K562 (cell line): ENCODE results near the gene PUS10. TPM values are rescaled to one million over a fixed set of nuclear protein-coding genes. Genes with fewer than 3 reads are reported as not detected.

Experiments
- ATAC-seq: fragments of 200-7000 bp; cut with Tn5 transposase; 3 replicates; pipeline ENCODE4 v1.9.1; 2020; ENCODE audit warnings: moderate library complexity
- BruUV-seq: library from RNA; stranded (reverse); fragments of 400-500 nt; replicated peaks from 2 replicates; lab custom pipeline; 2021; lab: Mats Ljungman, UMichigan
- CTCF ChIA-PET: fragments of 300-600 bp; formaldehyde crosslinking; extraction: SDS; loops from one replicate; lab custom pipeline; 2021; ENCODE audit warnings: low intra/inter-chr PET ratio; lab: Yijun Ruan, JAX
- POLR2A ChIA-PET: fragments of 300-600, 350-650 bp; sonication (Branson Sonifier 250); formaldehyde crosslinking; extraction: SDS; loops from one replicate; lab custom pipeline; 2021; ENCODE audit warnings: antibody characterized with exemption, inconsistent platforms; lab: Yijun Ruan, JAX
- DNase-seq, 4 experiments: peaks; one replicate each; pipeline versions ENCODE4 v3.0.0 to v3.0.0-alpha.2; 2011 to 2018; ENCODE audit warnings: low spot score in 3 of 4, mixed read lengths in 3 of 4; ENCODE audit errors: extremely low read depth in 1 of 4
- FAIRE-seq: peaks from 2 replicates; lab custom pipeline; 2011; peaks lifted over from hg19 to GRCh38; lab: Jason Lieb, UNC
- H2AFZ ChIP-seq: 2 replicates; pipeline ENCODE4 v1.6.0; 2011; ENCODE audit warnings: low read depth, low read length, control low read depth, inconsistent platforms
- H3K27ac ChIP-seq: fragments of 200-600 bp; 3 replicates; pipeline ENCODE4 v1.8.0; 2011; ENCODE audit warnings: low read depth, mild to moderate bottlenecking, control low read depth, inconsistent platforms, low read length, moderate library complexity, mixed read lengths; ENCODE audit errors: extremely low read depth
- H3K27me3 ChIP-seq, 2 experiments: fragments of 300-600 bp in 1 of 2; 2 replicates in 1 of 2; 3 replicates in 1 of 2; pipeline versions ENCODE4 v1.6.0 to v1.8.0; 2011; ENCODE audit warnings: inconsistent platforms in 2 of 2, low read length in 2 of 2, mild to moderate bottlenecking in 1 of 2, mixed read lengths in 1 of 2, moderate library complexity in 1 of 2; ENCODE audit not compliant: control insufficient read depth in 2 of 2, insufficient read depth in 2 of 2
- H3K36me3 ChIP-seq: fragments of 300-600 bp; 3 replicates; pipeline ENCODE4 v1.8.0; 2011; ENCODE audit warnings: mild to moderate bottlenecking, low read length, inconsistent platforms; ENCODE audit not compliant: control insufficient read depth, insufficient read depth
- H3K4me1 ChIP-seq, 2 experiments: fragments of 200-600 bp in 1 of 2; replicated peaks in 1 of 2; 2 replicates in 1 of 2; 3 replicates in 1 of 2; pipeline versions ENCODE4 v1.5.1 to v1.8.0; 2011; ENCODE audit warnings: inconsistent platforms in 2 of 2, low read length in 2 of 2, mild to moderate bottlenecking in 1 of 2, mixed read lengths in 1 of 2, moderate library complexity in 1 of 2; ENCODE audit not compliant: control insufficient read depth in 2 of 2, insufficient read depth in 2 of 2
- H3K4me2 ChIP-seq: 2 replicates; pipeline ENCODE4 v1.6.1; 2011; ENCODE audit warnings: low read length, control low read depth, inconsistent platforms, mixed read lengths; ENCODE audit not compliant: insufficient read depth
- H3K4me3 ChIP-seq: fragments of 200-600 bp; sonication (generic), shearing (Covaris generic); 2 replicates; pipeline ENCODE4 v1.5.1; 2016; ENCODE audit warnings: control low read depth, inconsistent platforms
- H3K79me2 ChIP-seq: fragments of 200-600 bp; 3 replicates; pipeline ENCODE4 v1.8.0; 2011; ENCODE audit warnings: low read length, inconsistent platforms; ENCODE audit not compliant: control insufficient read depth, insufficient read depth
- H3K9ac ChIP-seq, 2 experiments: 2 replicates each; pipeline versions ENCODE4 v1.6.0 to v1.6.1; 2011; ENCODE audit warnings: low read depth in 2 of 2, low read length in 2 of 2, control low read depth in 1 of 2, inconsistent platforms in 1 of 2, mild to moderate bottlenecking in 1 of 2, mixed read lengths in 1 of 2; ENCODE audit not compliant: insufficient read depth in 1 of 2
- H3K9me1 ChIP-seq: one replicate; pipeline ENCODE4 v1.6.0; 2011; ENCODE audit warnings: inconsistent platforms, mild to moderate bottlenecking, low read length, moderate library complexity; ENCODE audit not compliant: control insufficient read depth, insufficient read depth
- H3K9me3 ChIP-seq: replicated peaks from 2 replicates; pipeline ENCODE4 v1.5.1; 2011; ENCODE audit warnings: low read depth, low read length, inconsistent platforms; ENCODE audit not compliant: control insufficient read depth, insufficient read depth
- H4K20me1 ChIP-seq: replicated peaks from 2 replicates; pipeline ENCODE4 v1.6.1; 2011; ENCODE audit warnings: low read length, inconsistent platforms, mixed read lengths; ENCODE audit not compliant: control insufficient read depth, insufficient read depth
- CHD4 ChIP-seq: fragments of 200-600 bp; sonication (generic); IDR thresholded peaks from 3 replicates; pipeline ENCODE4 v1.6.1; 2012; ENCODE audit warnings: low read depth, mild to moderate bottlenecking, mixed read lengths, low read length, inconsistent platforms; ENCODE audit not compliant: insufficient read depth, insufficient replicate concordance, poor library complexity, severe bottlenecking
- ELF1 ChIP-seq: fragments of 200-800 bp; sonication (Bioruptor generic); IDR thresholded peaks from 2 replicates; pipeline ENCODE4 v1.6.1; 2016; ENCODE audit warnings: missing genetic modification characterization, missing compliant biosample characterization
- MTA3 ChIP-seq: fragments of 450-650 bp; formaldehyde crosslinking; IDR thresholded peaks from 2 replicates; pipeline ENCODE4 v1.6.1; 2017; ENCODE audit warnings: mild to moderate bottlenecking, borderline replicate concordance
- RBM15 ChIP-seq: fragments of 200-400 bp; formaldehyde crosslinking; IDR thresholded peaks from 2 replicates; pipeline ENCODE4 v1.6.1; 2018; ENCODE audit warnings: mild to moderate bottlenecking, low read length, moderate library complexity; ENCODE audit not compliant: insufficient read depth
- ZNF232 ChIP-seq: sonication (generic); formaldehyde crosslinking; IDR thresholded peaks from 2 replicates; pipeline ENCODE4 v1.8.0; 2022; ENCODE audit warnings: mild to moderate bottlenecking, missing genetic modification reagents
- WGBS: fragments of 100-300 bp; shearing (Covaris generic); methylation state at CpG from one replicate; pipeline ENCODE4 v1.1.6; 2016; ENCODE audit warnings: low coverage, mixed read lengths; ENCODE audit not compliant: insufficient coverage; ENCODE audit errors: missing lambda C conversion rate; 5-methylcytosine and 5-hydroxymethylcytosine counted together
- in situ Hi-C: fragments of 300-500 bp; cut with MboI; formaldehyde crosslinking; loops from 4 replicates; pipeline ENCODE4 v1.15.0; 2018; ENCODE audit warnings: inconsistent platforms, mixed read lengths
- intact Hi-C: fragments of 100-400 bp; cut with micrococcal nuclease; formaldehyde crosslinking; loops from 2 replicates; pipeline ENCODE4 v1.14.2; 2022
- polyA plus RNA-seq, 8 experiments: library from polyadenylated mRNA; depleted of rRNA in 4 of 8; stranded (reverse) in 5 of 8; unstranded in 3 of 8; fragments of >200 nt; fragmentation: Nextera tagmentation in 2 of 8; fragmentation: Illumina TruSeq in 1 of 8; extraction: Ambion mirVana in 2 of 8; extraction: Trizol in 1 of 8; gene quantifications; 2 replicates each; pipeline versions ENCODE4 v1.2.1 to v1.2.3, GENCODE V29; 2011 to 2014; ENCODE audit warnings: inconsistent platforms in 1 of 8, missing spikeins in 1 of 8
- total RNA-seq, 7 experiments: library from RNA; depleted of rRNA in 6 of 7; stranded (reverse); fragments of >200 nt in 6 of 7; fragmentation: Illumina TruSeq in 2 of 7; extraction: Trizol in 2 of 7; gene quantifications; 2 replicates each; pipeline versions ENCODE4 v1.2.1 to v1.2.3, GENCODE V29; 2011 to 2021; ENCODE audit warnings: low replicate concordance in 1 of 7
- TF ChIP-seq, protein P1 (sequence below), 2 experiments: fragments of 450-650 bp; formaldehyde crosslinking in 1 of 2; IDR thresholded peaks; 2 replicates each; pipeline versions ENCODE4 v1.4.0 to v1.6.1; 2014 to 2020; ENCODE audit warnings: mild to moderate bottlenecking in 2 of 2, borderline replicate concordance in 1 of 2, low read depth in 1 of 2
- TF ChIP-seq, protein P2 (sequence below): fragments of 250-450 bp; sonication (Bioruptor Pico); IDR thresholded peaks from 2 replicates; pipeline ENCODE4 v1.5.0; 2022; ENCODE audit warnings: mild to moderate bottlenecking

PUS10 gene
- total and polyA plus RNA-seq, 9 of the 15 experiments (the other 6 are each of a cell fraction or from before 2014, with no cell fraction given) = 5.0 to 10.7 (median 7.6) TPM

- Histone ChIP-seq H3K79me2 (no peaks in the 10 kb centered on the region), H3K9me1 (no peaks in the 10 kb centered on the region), H3K36me3 (peaks cover 20% of the 10 kb centered on the region; the same call in 2 of the 3 replicates), H3K9ac (no peak overlapping the region), H2AFZ (no peak overlapping the region), H3K9me3 (no peaks in the 10 kb centered on the region), H3K4me3 (no peak overlapping the region), H3K4me1 (no peaks in the 10 kb centered on the region), H4K20me1 (no peaks in the 10 kb centered on the region), H3K27me3 (no peaks in the 10 kb centered on the region), H3K4me2 (no peak overlapping the region), H3K27ac (no peak overlapping the region)
- no peak for TF ChIP-seq MTA3
- no peak for TF ChIP-seq ZNF232
- TF ChIP-seq, protein P1, sequence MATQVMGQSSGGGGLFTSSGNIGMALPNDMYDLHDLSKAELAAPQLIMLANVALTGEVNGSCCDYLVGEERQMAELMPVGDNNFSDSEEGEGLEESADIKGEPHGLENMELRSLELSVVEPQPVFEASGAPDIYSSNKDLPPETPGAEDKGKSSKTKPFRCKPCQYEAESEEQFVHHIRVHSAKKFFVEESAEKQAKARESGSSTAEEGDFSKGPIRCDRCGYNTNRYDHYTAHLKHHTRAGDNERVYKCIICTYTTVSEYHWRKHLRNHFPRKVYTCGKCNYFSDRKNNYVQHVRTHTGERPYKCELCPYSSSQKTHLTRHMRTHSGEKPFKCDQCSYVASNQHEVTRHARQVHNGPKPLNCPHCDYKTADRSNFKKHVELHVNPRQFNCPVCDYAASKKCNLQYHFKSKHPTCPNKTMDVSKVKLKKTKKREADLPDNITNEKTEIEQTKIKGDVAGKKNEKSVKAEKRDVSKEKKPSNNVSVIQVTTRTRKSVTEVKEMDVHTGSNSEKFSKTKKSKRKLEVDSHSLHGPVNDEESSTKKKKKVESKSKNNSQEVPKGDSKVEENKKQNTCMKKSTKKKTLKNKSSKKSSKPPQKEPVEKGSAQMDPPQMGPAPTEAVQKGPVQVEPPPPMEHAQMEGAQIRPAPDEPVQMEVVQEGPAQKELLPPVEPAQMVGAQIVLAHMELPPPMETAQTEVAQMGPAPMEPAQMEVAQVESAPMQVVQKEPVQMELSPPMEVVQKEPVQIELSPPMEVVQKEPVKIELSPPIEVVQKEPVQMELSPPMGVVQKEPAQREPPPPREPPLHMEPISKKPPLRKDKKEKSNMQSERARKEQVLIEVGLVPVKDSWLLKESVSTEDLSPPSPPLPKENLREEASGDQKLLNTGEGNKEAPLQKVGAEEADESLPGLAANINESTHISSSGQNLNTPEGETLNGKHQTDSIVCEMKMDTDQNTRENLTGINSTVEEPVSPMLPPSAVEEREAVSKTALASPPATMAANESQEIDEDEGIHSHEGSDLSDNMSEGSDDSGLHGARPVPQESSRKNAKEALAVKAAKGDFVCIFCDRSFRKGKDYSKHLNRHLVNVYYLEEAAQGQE (IDR thresholded peaks at IDR 0.05; ENCODE audit: borderline replicate concordance) = no peak
- TF ChIP-seq, protein P1 (CRISPR knock-in tag; IDR thresholded peaks at IDR 0.05; ENCODE audit: low read depth) = no peak
- TF ChIP-seq RBM15 = no peak
- TF ChIP-seq, protein P2, sequence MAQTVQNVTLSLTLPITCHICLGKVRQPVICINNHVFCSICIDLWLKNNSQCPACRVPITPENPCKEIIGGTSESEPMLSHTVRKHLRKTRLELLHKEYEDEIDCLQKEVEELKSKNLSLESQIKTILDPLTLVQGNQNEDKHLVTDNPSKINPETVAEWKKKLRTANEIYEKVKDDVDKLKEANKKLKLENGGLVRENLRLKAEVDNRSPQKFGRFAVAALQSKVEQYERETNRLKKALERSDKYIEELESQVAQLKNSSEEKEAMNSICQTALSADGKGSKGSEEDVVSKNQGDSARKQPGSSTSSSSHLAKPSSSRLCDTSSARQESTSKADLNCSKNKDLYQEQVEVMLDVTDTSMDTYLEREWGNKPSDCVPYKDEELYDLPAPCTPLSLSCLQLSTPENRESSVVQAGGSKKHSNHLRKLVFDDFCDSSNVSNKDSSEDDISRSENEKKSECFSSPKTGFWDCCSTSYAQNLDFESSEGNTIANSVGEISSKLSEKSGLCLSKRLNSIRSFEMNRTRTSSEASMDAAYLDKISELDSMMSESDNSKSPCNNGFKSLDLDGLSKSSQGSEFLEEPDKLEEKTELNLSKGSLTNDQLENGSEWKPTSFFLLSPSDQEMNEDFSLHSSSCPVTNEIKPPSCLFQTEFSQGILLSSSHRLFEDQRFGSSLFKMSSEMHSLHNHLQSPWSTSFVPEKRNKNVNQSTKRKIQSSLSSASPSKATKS (CRISPR knock-in tag) = no peak
- no peak for TF ChIP-seq CHD4
- TF ChIP-seq ELF1 (tag) = no peak
- ATAC-seq = no peak
- WGBS = 84% methylated on average over 5 of the region's 8 CpGs
- no peak for FAIRE-seq
- in situ Hi-C loops (no loop called here), intact Hi-C loops (no loop called here)
- DNase-seq = no peak
- ChIA-PET POLR2A (no interaction called here), CTCF (no interaction called here)
- no TSS peak for BruUV-seq
Measured at GRCh38 chr2:60907329-60907728, 110.7 kb downstream of the PUS10 start.
